ENCODE data around the gene DNAJC24. TPM values are rescaled to one million over a fixed set of nuclear protein-coding genes. Genes with fewer than 3 reads are reported as not detected.

DNAJC24 gene
- total and polyA plus RNA-seq, 4 donors = 3.8 to 16.8 (median 6.2) TPM

- 98% methylated on average over 2 of the region's 2 CpGs for WGBS
- H3K27ac ChIP-seq (ENCODE audit: low read depth in 1 of 2, low read length in 2 of 2) = no peak overlapping the region
- H3K9me3 ChIP-seq (ENCODE audit: control insufficient read depth in 4 of 4, low read length in 3 of 4) = no peaks in the 10 kb centered on the region
- no peaks in the 10 kb centered on the region for H3K4me1 ChIP-seq (ENCODE audit: control insufficient read depth in 4 of 4, insufficient read depth in 4 of 4, low read length in 3 of 4)
- H3K9ac ChIP-seq (ENCODE audit: low read depth in 1 of 2, low read length in 2 of 2) = no peak overlapping the region
- H3K4me3 ChIP-seq (ENCODE audit: low read depth in 1 of 3, low read length in 3 of 3) = no peak overlapping the region
- no peaks in the 10 kb centered on the region for H3K27me3 ChIP-seq (ENCODE audit: control insufficient read depth in 4 of 4, insufficient read depth in 4 of 4, low read length in 3 of 4)
- DNase-seq (ENCODE audit: low spot score) = no peak
- TF ChIP-seq FOXA2 (IDR thresholded peaks at IDR 0.05) (no peak), ZBTB33 (IDR thresholded peaks at IDR 0.05) (no peak), ATF3 (IDR thresholded peaks at IDR 0.05) (no peak), YY1 (IDR thresholded peaks at IDR 0.05) (no peak), EGR1 (IDR thresholded peaks at IDR 0.05; ENCODE audit: low read depth in 2 of 2) (no peak), SP1 (IDR thresholded peaks at IDR 0.05) (no peak), GABPA (IDR thresholded peaks at IDR 0.05 in 1 of 2, conservative IDR thresholded peaks at IDR 0.05 in 1 of 2) (no peak), FOXA1 (IDR thresholded peaks at IDR 0.05) (no peak), RAD21 (IDR thresholded peaks at IDR 0.05) (no peak), HNF4G (IDR thresholded peaks at IDR 0.05) (no peak), JUND (IDR thresholded peaks at IDR 0.05) (no peak), RXRA (IDR thresholded peaks at IDR 0.05) (no peak), MAX (IDR thresholded peaks at IDR 0.05) (no peak), CTCF (IDR thresholded peaks at IDR 0.05; ENCODE audit: low read depth, low read length, missing input control) (no peak), REST (IDR thresholded peaks at IDR 0.05) (no peak), TAF1 (conservative IDR thresholded peaks at IDR 0.05) (no peak), HNF4A (conservative IDR thresholded peaks at IDR 0.05) (no peak), NR2F2 (IDR thresholded peaks at IDR 0.05) (no peak)
- H3K36me3 ChIP-seq (ENCODE audit: control insufficient read depth in 4 of 4, insufficient read depth in 3 of 4, low read depth in 1 of 4, low read length in 3 of 4) = peaks cover 0 to 1% (median 0%) of the 10 kb centered on the region in 4 donors
Measured at GRCh38 chr11:31412946-31413345, 43.3 kb downstream of the DNAJC24 start.
